ENCODE data around the gene GATC. TPM values are rescaled to one million over a fixed set of nuclear protein-coding genes. Genes with fewer than 3 reads are reported as not detected.

Gene GATC
- total and polyA plus RNA-seq, 8 donors, result 8.6 to 32.7 (median 24.0) TPM

DNA sequence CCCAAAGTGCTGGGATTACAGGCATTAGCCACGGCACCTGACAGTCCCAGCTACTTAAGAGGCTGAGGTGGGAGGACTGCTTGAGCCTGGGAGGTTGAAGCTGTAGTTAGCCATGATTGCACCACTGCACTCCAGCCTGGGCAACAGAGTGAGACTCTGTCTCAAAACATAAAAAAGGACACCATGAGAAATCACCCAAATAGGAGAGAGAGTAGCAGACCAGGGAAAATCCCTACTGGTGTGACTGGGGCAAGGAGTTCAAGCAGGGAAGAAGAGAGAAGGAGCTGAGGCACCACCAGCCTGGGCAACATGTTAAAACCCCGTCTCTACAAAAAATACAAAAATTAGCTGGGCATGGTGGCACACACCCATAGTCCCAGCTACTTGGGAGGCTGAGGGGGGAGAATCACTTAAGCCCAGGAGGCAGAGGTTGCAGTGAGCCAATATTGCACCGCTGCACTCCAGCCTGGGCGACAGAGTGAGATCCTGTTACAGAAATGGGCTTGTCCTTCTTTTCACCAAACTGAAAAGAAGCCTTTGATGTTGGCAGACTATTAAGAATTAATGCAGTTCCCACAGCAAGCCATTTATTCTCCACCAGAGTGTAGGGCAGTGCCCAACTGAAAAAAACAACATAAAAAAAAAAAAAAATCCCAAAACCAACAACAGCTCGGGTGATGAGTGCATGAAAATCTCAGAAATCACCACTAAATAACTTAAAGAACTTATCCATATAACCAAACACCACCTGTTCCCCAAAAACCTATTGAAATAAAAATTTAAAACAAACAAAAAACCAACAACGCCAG is 27.8 kb downstream of the GATC start:
- H3K9me3 ChIP-seq, result no peaks in the 10 kb centered on the region
- intact Hi-C loops (cut with DNase I), result no loop called here
- peaks cover 0 to 4% (median 0%) of the 10 kb centered on the region in 3 donors for H3K4me1 ChIP-seq
- TF ChIP-seq, protein P1, sequence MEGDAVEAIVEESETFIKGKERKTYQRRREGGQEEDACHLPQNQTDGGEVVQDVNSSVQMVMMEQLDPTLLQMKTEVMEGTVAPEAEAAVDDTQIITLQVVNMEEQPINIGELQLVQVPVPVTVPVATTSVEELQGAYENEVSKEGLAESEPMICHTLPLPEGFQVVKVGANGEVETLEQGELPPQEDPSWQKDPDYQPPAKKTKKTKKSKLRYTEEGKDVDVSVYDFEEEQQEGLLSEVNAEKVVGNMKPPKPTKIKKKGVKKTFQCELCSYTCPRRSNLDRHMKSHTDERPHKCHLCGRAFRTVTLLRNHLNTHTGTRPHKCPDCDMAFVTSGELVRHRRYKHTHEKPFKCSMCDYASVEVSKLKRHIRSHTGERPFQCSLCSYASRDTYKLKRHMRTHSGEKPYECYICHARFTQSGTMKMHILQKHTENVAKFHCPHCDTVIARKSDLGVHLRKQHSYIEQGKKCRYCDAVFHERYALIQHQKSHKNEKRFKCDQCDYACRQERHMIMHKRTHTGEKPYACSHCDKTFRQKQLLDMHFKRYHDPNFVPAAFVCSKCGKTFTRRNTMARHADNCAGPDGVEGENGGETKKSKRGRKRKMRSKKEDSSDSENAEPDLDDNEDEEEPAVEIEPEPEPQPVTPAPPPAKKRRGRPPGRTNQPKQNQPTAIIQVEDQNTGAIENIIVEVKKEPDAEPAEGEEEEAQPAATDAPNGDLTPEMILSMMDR (IDR thresholded peaks at IDR 0.05), result no peak
- FAIRE-seq (no peak), DNase-seq (no peak), ATAC-seq (no peak)
- H3K27me3 ChIP-seq, result no peaks in the 10 kb centered on the region
- H3K4me3 ChIP-seq, result no peak overlapping the region
- WGBS, 2 donors, result 60 to 61% methylated on average over 6 of the region's 6 CpGs
- peak overlapping the region in 2 of 4 donors; percentile 17 to 50 for H3K27ac ChIP-seq
- H3K36me3 ChIP-seq, result no peaks in the 10 kb centered on the region

DNA sequence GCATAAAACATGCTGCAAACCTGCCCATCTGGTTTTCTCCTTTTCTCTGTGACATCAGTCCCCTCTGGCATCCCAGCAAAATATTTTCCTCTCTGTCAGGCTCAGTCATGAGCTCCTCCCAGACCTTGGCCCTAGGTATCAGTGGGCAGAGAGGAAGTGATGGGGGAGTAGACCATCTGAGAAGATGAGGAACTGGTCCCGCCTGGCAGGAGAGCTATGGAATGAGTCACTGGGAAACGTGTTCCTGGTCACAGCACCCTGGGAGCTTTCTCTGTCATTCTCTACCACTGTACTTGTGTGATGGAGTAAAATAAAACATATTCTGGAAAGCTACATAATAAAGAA is 28.3 kb downstream of the GATC start:
- H3K9me3 ChIP-seq, result no peaks in the 10 kb centered on the region
- TF ChIP-seq, protein P1 (IDR thresholded peaks at IDR 0.05), result no peak
- no peaks in the 10 kb centered on the region for H3K36me3 ChIP-seq
- peak overlapping the region in 2 of 4 donors; percentile 17 to 50 for H3K27ac ChIP-seq
- peak in 1 of 6 donors; percentile 47 for DNase-seq
- intact Hi-C loops (cut with DNase I), result no loop called here
- H3K4me1 ChIP-seq, result peaks cover 0 to 4% (median 0%) of the 10 kb centered on the region in 3 donors
- ATAC-seq, result peak; percentile 28 to 74 (median 48)
- no peak for FAIRE-seq
- no peaks in the 10 kb centered on the region for H3K27me3 ChIP-seq
- no peak overlapping the region for H3K4me3 ChIP-seq
- 20 to 39% methylated on average over 2 of the region's 2 CpGs for WGBS, 2 donors

DNA sequence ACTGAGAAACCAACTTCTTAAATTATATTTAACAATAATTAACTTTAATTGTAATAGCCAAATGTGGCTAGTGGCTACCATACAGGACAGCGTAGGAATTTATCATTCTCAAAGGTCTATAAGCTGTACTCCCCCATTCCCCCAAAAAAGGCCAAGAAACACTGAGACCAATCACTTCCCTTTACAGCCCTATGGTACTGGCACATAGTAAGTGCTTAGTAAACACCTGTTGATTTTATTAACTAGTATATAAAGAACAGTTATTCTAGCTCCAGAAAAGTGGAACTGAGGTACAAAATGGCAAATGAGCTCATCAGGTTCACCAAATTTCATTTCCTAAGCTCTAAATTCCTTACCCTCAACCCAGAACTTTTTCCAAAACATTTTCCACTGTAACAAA is 29.4 kb downstream of the GATC start:
- Histone ChIP-seq H3K9me3 (no peaks in the 10 kb centered on the region), H3K27ac (no peak overlapping the region), H3K4me1 (no peaks in the 10 kb centered on the region), H3K36me3 (no peaks in the 10 kb centered on the region), H3K4me3 (no peak overlapping the region), H3K27me3 (no peaks in the 10 kb centered on the region)
- no peak for FAIRE-seq
- WGBS, 2 donors, result 98 to 100% methylated on average over 1 of the region's 1 CpG
- DNase-seq, result no peak
- TF ChIP-seq, protein P1 (IDR thresholded peaks at IDR 0.05), result no peak
- intact Hi-C loops (cut with DNase I), result no loop called here
- no peak for ATAC-seq

DNA sequence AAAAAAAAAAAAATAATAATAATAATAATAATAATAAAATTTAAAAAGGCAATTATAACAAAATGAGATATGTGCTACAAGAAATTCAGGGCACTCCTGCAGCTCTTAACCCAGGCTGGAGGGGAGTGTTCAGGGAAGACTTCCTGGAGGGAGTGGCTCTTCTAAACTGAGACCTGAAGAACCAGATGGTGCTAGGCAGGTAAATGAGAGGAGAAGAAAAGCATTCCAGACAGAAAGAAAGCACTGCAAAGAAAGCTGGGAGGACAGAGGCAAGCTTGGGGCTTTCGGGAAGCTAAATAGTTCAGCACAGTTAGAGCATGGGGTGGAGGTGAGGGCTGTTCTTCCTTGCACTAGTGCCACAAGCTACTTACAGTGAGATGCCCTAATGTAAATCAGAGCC is 33.2 kb downstream of the GATC start:
- H3K4me1 ChIP-seq, result no peaks in the 10 kb centered on the region
- H3K9me3 ChIP-seq, result no peaks in the 10 kb centered on the region
- TF ChIP-seq, protein P1 (IDR thresholded peaks at IDR 0.05), result no peak
- no peak overlapping the region for H3K27ac ChIP-seq
- WGBS, 2 donors, result 94 to 96% methylated on average over 1 of the region's 1 CpG
- ATAC-seq, result no peak
- no peak overlapping the region for H3K4me3 ChIP-seq
- intact Hi-C loops (cut with DNase I), result no loop called here
- no peak for FAIRE-seq
- DNase-seq, result no peak
- H3K36me3 ChIP-seq, result no peaks in the 10 kb centered on the region
- no peaks in the 10 kb centered on the region for H3K27me3 ChIP-seq

DNA sequence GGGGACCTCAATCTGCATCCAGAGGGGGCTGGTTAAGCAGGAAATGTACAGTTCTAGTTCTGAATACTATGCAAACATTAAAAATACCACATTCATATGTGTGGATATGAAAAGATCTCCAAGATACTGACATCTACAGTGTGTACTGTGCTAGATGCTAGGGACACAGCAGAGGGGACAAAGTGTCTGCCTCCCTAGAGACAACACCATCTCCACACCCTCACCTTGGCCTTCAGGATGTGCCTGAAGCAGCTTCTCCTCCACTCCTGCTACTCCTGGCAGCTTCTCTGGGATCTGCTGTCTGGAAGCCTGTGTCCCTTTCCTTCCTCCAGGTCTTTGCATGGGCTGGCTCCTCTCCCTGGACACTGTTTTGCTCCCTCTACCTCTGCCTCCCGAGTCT is 34.0 kb downstream of the GATC start:
- ATAC-seq, result no peak
- Histone ChIP-seq H3K27me3 (no peaks in the 10 kb centered on the region), H3K4me3 (no peak overlapping the region), H3K4me1 (no peaks in the 10 kb centered on the region), H3K27ac (no peak overlapping the region), H3K36me3 (no peaks in the 10 kb centered on the region), H3K9me3 (no peaks in the 10 kb centered on the region)
- no peak for FAIRE-seq
- 54 to 69% methylated on average over 1 of the region's 1 CpG for WGBS, 2 donors
- no peak for DNase-seq
- TF ChIP-seq, protein P1 (IDR thresholded peaks at IDR 0.05), result no peak
- intact Hi-C loops (cut with DNase I), result no loop called here
